ENCODE measurements around the gene SCRT2. TPM values are rescaled to one million over a fixed set of nuclear protein-coding genes. Genes with fewer than 3 reads are reported as not detected.

The SCRT2 gene
- total RNA-seq, 1 experiment from 2014 or later, result not detected

DNA sequence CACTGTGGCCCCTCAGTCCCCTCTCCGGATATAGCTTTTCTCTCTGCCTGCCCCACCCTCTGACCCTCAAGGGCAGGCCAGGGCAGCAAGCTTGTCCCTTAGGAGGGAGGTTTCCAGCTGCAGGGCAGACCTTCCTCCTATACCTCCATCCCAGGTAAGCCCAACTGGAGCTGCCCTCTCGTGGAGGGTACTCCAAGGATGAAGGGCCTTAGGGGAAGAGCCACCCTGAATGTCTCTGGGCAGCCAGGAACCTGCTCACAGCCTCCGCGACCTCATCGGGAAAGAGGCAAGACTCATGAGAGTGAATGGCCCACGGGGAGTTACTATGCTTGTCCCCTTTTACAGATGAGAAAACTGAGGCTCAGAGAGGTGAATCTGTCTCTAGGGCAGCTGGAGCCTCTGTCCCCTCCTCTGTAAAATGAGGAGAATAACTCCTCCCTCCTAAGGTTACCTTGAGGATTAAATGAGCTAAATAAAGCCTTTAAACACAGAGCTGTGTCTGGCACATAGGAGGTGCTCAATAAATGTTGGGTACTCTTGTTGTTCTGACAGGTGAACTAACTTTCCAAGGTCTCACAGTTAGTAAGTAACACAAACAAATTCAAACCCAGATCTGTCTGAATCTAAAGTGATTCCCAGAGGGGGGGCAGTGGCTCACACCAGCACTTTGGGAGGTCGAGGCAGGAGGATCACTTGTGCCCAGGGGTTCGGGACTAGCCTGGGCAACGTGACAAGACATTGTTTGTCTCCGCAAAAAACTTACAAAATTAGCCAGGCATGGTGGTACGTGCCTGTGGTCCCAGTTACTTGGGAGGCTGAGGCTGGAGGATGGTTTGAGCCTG lies 34.7 kb downstream of the SCRT2 start:
- H3K27me3 ChIP-seq (ENCODE audit: insufficient read depth, low read length), result no peaks in the 10 kb centered on the region
- POLR2A ChIA-PET, result no interaction called here
- H3K9me3 ChIP-seq (ENCODE audit: control insufficient read depth in 1 of 2, insufficient read depth in 1 of 2, low read depth in 1 of 2, low read length in 2 of 2), result no peaks in the 10 kb centered on the region
- no peak for ATAC-seq
- H3K4me3 ChIP-seq (replicated peaks in 1 of 2; ENCODE audit: low read depth in 1 of 2, low read length in 2 of 2), result no peak overlapping the region
- CTCF ChIA-PET, result interaction anchor here (1.3 kb wide), 1 partner anchor 38 kb away, joined by 3 read pairs; no protein-coding TSS in a partner anchor
- no peaks in the 10 kb centered on the region for H3K79me2 ChIP-seq (ENCODE audit: insufficient read depth, low read length)
- no peaks in the 10 kb centered on the region for H3K36me3 ChIP-seq (ENCODE audit: control insufficient read depth in 1 of 2, insufficient read depth in 2 of 2, low read length in 2 of 2)
- H4K20me1 ChIP-seq (ENCODE audit: insufficient read depth), result no peaks in the 10 kb centered on the region
- H3K27ac ChIP-seq (ENCODE audit: low read depth, low read length), result no peak overlapping the region
- H3K9me2 ChIP-seq (ENCODE audit: insufficient read depth), result no peaks in the 10 kb centered on the region
- H3K9ac ChIP-seq (ENCODE audit: low read length), result no peak overlapping the region
- H3K4me2 ChIP-seq (ENCODE audit: low read length), result no peak overlapping the region
- no peak for DNase-seq (ENCODE audit: low read depth, low spot score)
- intact Hi-C loops (cut with micrococcal nuclease), result no loop called here
- TF ChIP-seq EGR1 (IDR thresholded peaks at IDR 0.05; ENCODE audit: low read depth), result no peak
- no peak for TF ChIP-seq EZH2phosphoT487 (IDR thresholded peaks at IDR 0.05; ENCODE audit: borderline replicate concordance)
- no peak for TF ChIP-seq POLR2AphosphoS5 (IDR thresholded peaks at IDR 0.05; ENCODE audit: low read depth, low read length)
- TF ChIP-seq ZNF274 (IDR thresholded peaks at IDR 0.05; ENCODE audit: low read depth, low read length), result no peak
- no peak for TF ChIP-seq JUND (IDR thresholded peaks at IDR 0.05)
- TF ChIP-seq FOSL1 (IDR thresholded peaks at IDR 0.05; ENCODE audit: low read depth), result no peak
- TF ChIP-seq YY1 (IDR thresholded peaks at IDR 0.05; ENCODE audit: extremely low read depth, insufficient replicate concordance, low read depth, low read length), result no peak
- TF ChIP-seq ATF3 (IDR thresholded peaks at IDR 0.05), result no peak
- TF ChIP-seq EZH2 (IDR thresholded peaks at IDR 0.05), result no peak
- TF ChIP-seq REST (IDR thresholded peaks at IDR 0.05; ENCODE audit: low read depth), result no peak
- TF ChIP-seq SIN3A (IDR thresholded peaks at IDR 0.05; ENCODE audit: low read depth), result no peak
- no peak for TF ChIP-seq POLR2A (IDR thresholded peaks at IDR 0.05; ENCODE audit: borderline replicate concordance, extremely low read depth, insufficient read depth, insufficient read length)
- TF ChIP-seq CBX3 (IDR thresholded peaks at IDR 0.05; ENCODE audit: low read depth), result no peak
- TF ChIP-seq, protein P1, sequence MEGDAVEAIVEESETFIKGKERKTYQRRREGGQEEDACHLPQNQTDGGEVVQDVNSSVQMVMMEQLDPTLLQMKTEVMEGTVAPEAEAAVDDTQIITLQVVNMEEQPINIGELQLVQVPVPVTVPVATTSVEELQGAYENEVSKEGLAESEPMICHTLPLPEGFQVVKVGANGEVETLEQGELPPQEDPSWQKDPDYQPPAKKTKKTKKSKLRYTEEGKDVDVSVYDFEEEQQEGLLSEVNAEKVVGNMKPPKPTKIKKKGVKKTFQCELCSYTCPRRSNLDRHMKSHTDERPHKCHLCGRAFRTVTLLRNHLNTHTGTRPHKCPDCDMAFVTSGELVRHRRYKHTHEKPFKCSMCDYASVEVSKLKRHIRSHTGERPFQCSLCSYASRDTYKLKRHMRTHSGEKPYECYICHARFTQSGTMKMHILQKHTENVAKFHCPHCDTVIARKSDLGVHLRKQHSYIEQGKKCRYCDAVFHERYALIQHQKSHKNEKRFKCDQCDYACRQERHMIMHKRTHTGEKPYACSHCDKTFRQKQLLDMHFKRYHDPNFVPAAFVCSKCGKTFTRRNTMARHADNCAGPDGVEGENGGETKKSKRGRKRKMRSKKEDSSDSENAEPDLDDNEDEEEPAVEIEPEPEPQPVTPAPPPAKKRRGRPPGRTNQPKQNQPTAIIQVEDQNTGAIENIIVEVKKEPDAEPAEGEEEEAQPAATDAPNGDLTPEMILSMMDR (IDR thresholded peaks at IDR 0.05 in 2 of 3, conservative IDR thresholded peaks at IDR 0.05 in 1 of 3; ENCODE audit: borderline replicate concordance in 1 of 3, insufficient read depth in 1 of 3, low read depth in 2 of 3, low read length in 2 of 3), result no peak
- TF ChIP-seq ELF1 (IDR thresholded peaks at IDR 0.05; ENCODE audit: borderline replicate concordance, low read depth), result no peak
- BruUV-seq (replicated peaks), result no TSS peak
- RAD21 ChIA-PET (ENCODE audit: low non-redundant PET in 1 of 2, low total read pairs in 2 of 2, uncharacterized antibody in 2 of 2, unreplicated experiment in 2 of 2), result no interaction called here
- no peak overlapping the region for H2AFZ ChIP-seq (ENCODE audit: low read depth, low read length, poor library complexity, severe bottlenecking)
- H3K4me1 ChIP-seq (ENCODE audit: control insufficient read depth in 1 of 2, insufficient read depth in 2 of 2, low read length in 2 of 2), result peaks cover 8 to 9% of the 10 kb centered on the region in 2 experiments

All from HCT116 (cell line).